Ramos (cell line): Measurements from ENCODE around the gene TMC8.

ENCODE experiments used
- in situ Hi-C: fragments of 300-500 bp; cut with MboI; formaldehyde crosslinking; loops from one replicate; pipeline ENCODE4 v1.14.3; 2022; ENCODE audit warnings: low sequenced_read_pairs; ENCODE audit not compliant: unreplicated experiment

Gene TMC8

GRCh38 chr17:78174870-78175642, 44.5 kb downstream of the TMC8 start:
- in situ Hi-C loops, result loop anchor here (5.0 kb wide), 1 partner anchor 63 kb away; no protein-coding TSS in a partner anchor

GRCh38 chr17:78175643-78175981, 45.0 kb downstream of the TMC8 start:
- in situ Hi-C loops, result loop anchor here (5.0 kb wide), 1 partner anchor 63 kb away; no protein-coding TSS in a partner anchor

GRCh38 chr17:78176548-78177025, 46.0 kb downstream of the TMC8 start:
- in situ Hi-C loops, result loop anchor here (5.0 kb wide), 1 partner anchor 64 kb away; no protein-coding TSS in a partner anchor

- in situ Hi-C loops, result loop anchor here (5.0 kb wide), 1 partner anchor 67 kb away; no protein-coding TSS in a partner anchor
These were observed 48.8 kb downstream of the TMC8 start for GRCh38 chr17:78179372-78179771.

GRCh38 chr17:78180083-78180482, 49.5 kb downstream of the TMC8 start:
- in situ Hi-C loops, result no loop called here

GRCh38 chr17:78180508-78180907, 49.9 kb downstream of the TMC8 start:
- in situ Hi-C loops, result no loop called here

GRCh38 chr17:78182504-78182903, 51.9 kb downstream of the TMC8 start:
- in situ Hi-C loops, result no loop called here

GRCh38 chr17:78183916-78184315, 53.3 kb downstream of the TMC8 start:
- in situ Hi-C loops, result no loop called here

- in situ Hi-C loops, result no loop called here
These were observed 53.8 kb downstream of the TMC8 start for GRCh38 chr17:78184351-78184750.

GRCh38 chr17:78184868-78185267, 54.3 kb downstream of the TMC8 start:
- in situ Hi-C loops, result no loop called here

GRCh38 chr17:78185981-78186691, 55.6 kb downstream of the TMC8 start:
- in situ Hi-C loops, result no loop called here

GRCh38 chr17:78186692-78187595, 56.4 kb downstream of the TMC8 start, which contains the start of the genes AFMID and TK1:
TSS of gene AFMID (plus strand) at chr17:78187362. CDS start at chr17:78187371, 9 bp downstream.
TSS of gene TK1 (minus strand) at chr17:78187052. CDS start at chr17:78186994, 58 bp downstream.
- in situ Hi-C loops, result no loop called here
